Measurements from ENCODE around the gene MRPL2.

The MRPL2 gene

GRCh38 chr6:43096451-43097097 lies 37.3 kb upstream of the MRPL2 start:
- Histone ChIP-seq H3K9me3 (ENCODE audit: control insufficient read depth, insufficient read depth, low read depth, low read length) (no peaks in the 10 kb centered on the region), H3K27ac (ENCODE audit: extremely low read depth, low read depth, low read length) (peak overlapping the region; percentile 61), H3K4me1 (ENCODE audit: control insufficient read depth, insufficient read depth, low read length) (peaks cover 32% of the 10 kb centered on the region), H3K36me3 (ENCODE audit: control insufficient read depth in 2 of 2, insufficient read depth in 1 of 2, low read length in 2 of 2) (no peaks in the 10 kb centered on the region), H3K4me3 (ENCODE audit: low read depth, low read length) (no peak overlapping the region)
- POLR2A ChIA-PET, result interaction anchor here (0.6 to 1.1 kb wide), 3 partner anchors 10 to 420 kb away, joined by 3 to 5 read pairs (median 3); partner anchors contain the start of gene PTK7
- CTCF ChIA-PET, result interaction anchor here (0.9 to 1.1 kb wide), 3 partner anchors 13 to 47 kb away, joined by 3 read pairs; no protein-coding TSS in a partner anchor
- TF ChIP-seq ZNF366 (tag by site-specific recombination; conservative IDR thresholded peaks at IDR 0.05) (0 out of 2 replicates have a peak, but pooled peaks have one; percentile 8), PRDM1 (tag by site-specific recombination; IDR thresholded peaks at IDR 0.05) (peak; percentile 75), ZNF2 (tag by site-specific recombination; IDR thresholded peaks at IDR 0.05) (no peak), BCL11B (tag by site-specific recombination; IDR thresholded peaks at IDR 0.05; ENCODE audit: low read depth) (no peak), ZSCAN30 (tag by site-specific recombination; IDR thresholded peaks at IDR 0.05) (peak; percentile 67), FEZF1 (tag by site-specific recombination; IDR thresholded peaks at IDR 0.05) (no peak), GLIS1 (tag by site-specific recombination; IDR thresholded peaks at IDR 0.05) (peak; percentile 70), ZNF600 (tag by site-specific recombination; IDR thresholded peaks at IDR 0.05) (peak; percentile 75), ZNF335 (tag by site-specific recombination; conservative IDR thresholded peaks at IDR 0.05) (0 out of 2 replicates have a peak, but pooled peaks have one; percentile 37), SCRT2 (tag by site-specific recombination; IDR thresholded peaks at IDR 0.05) (peak; percentile 78), ZBTB20 (tag by site-specific recombination; IDR thresholded peaks at IDR 0.05) (no peak), GLIS2 (tag by site-specific recombination; IDR thresholded peaks at IDR 0.05) (no peak), ZNF513 (tag by site-specific recombination; IDR thresholded peaks at IDR 0.05) (no peak), HOXD13 (CRISPR knock-in tag; IDR thresholded peaks at IDR 0.05; ENCODE audit: borderline replicate concordance) (no peak), ZNF791 (tag by site-specific recombination; IDR thresholded peaks at IDR 0.05) (no peak), ZBTB17 (tag by site-specific recombination; IDR thresholded peaks at IDR 0.05) (no peak), ZNF214 (tag by site-specific recombination; IDR thresholded peaks at IDR 0.05; ENCODE audit: borderline replicate concordance) (no peak), ZNF548 (tag by site-specific recombination; IDR thresholded peaks at IDR 0.05) (no peak), BCL11A (tag by site-specific recombination; IDR thresholded peaks at IDR 0.05; ENCODE audit: low read depth) (no peak), ZNF830 (tag by site-specific recombination; IDR thresholded peaks at IDR 0.05; ENCODE audit: low read depth) (no peak), ZBTB7A (tag by site-specific recombination; IDR thresholded peaks at IDR 0.05; ENCODE audit: low read depth) (no peak), ZNF416 (tag by site-specific recombination; IDR thresholded peaks at IDR 0.05) (no peak), ZNF776 (tag by site-specific recombination; IDR thresholded peaks at IDR 0.05; ENCODE audit: borderline replicate concordance) (no peak), SCRT1 (tag by site-specific recombination; IDR thresholded peaks at IDR 0.05; ENCODE audit: borderline replicate concordance) (peak; percentile 74; the same call in 1 of the 2 replicates), WT1 (tag by site-specific recombination; IDR thresholded peaks at IDR 0.05) (no peak)
- TF ChIP-seq, protein P1, sequence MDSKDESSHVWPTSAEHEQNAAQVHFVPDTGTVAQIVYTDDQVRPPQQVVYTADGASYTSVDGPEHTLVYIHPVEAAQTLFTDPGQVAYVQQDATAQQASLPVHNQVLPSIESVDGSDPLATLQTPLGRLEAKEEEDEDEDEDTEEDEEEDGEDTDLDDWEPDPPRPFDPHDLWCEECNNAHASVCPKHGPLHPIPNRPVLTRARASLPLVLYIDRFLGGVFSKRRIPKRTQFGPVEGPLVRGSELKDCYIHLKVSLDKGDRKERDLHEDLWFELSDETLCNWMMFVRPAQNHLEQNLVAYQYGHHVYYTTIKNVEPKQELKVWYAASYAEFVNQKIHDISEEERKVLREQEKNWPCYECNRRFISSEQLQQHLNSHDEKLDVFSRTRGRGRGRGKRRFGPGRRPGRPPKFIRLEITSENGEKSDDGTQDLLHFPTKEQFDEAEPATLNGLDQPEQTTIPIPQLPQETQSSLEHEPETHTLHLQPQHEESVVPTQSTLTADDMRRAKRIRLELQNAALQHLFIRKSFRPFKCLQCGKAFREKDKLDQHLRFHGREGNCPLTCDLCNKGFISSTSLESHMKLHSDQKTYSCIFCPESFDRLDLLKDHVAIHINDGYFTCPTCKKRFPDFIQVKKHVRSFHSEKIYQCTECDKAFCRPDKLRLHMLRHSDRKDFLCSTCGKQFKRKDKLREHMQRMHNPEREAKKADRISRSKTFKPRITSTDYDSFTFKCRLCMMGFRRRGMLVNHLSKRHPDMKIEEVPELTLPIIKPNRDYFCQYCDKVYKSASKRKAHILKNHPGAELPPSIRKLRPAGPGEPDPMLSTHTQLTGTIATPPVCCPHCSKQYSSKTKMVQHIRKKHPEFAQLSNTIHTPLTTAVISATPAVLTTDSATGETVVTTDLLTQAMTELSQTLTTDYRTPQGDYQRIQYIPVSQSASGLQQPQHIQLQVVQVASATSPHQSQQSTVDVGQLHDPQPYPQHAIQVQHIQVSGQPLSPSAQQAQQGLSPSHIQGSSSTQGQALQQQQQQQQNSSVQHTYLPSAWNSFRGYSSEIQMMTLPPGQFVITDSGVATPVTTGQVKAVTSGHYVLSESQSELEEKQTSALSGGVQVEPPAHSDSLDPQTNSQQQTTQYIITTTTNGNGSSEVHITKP (tag by site-specific recombination; IDR thresholded peaks at IDR 0.05), result no peak
- TF ChIP-seq, protein P2, sequence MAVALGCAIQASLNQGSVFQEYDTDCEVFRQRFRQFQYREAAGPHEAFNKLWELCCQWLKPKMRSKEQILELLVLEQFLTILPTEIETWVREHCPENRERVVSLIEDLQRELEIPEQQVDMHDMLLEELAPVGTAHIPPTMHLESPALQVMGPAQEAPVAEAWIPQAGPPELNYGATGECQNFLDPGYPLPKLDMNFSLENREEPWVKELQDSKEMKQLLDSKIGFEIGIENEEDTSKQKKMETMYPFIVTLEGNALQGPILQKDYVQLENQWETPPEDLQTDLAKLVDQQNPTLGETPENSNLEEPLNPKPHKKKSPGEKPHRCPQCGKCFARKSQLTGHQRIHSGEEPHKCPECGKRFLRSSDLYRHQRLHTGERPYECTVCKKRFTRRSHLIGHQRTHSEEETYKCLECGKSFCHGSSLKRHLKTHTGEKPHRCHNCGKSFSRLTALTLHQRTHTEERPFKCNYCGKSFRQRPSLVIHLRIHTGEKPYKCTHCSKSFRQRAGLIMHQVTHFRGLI (tag by site-specific recombination; IDR thresholded peaks at IDR 0.05), result peak; percentile 59

All from HEK293 (cell line).